Hepatocyte (in vitro differentiated cells): Measurements from ENCODE around the gene GJD3.

Experiments
- EZH2 ChIP-seq: fragments of 200-600 bp; sonication (generic); IDR thresholded peaks from 2 replicates; pipeline ENCODE4 v1.6.1; 2016; ENCODE audit warnings: antibody characterized with exemption, mild to moderate bottlenecking, borderline replicate concordance
- TF ChIP-seq, protein P1 (sequence below): fragments of 200-600 bp; sonication (generic); IDR thresholded peaks from 2 replicates; pipeline ENCODE4 v1.5.1; 2016; ENCODE audit warnings: antibody characterized with exemption, mild to moderate bottlenecking; ENCODE audit not compliant: poor library complexity

DNA sequence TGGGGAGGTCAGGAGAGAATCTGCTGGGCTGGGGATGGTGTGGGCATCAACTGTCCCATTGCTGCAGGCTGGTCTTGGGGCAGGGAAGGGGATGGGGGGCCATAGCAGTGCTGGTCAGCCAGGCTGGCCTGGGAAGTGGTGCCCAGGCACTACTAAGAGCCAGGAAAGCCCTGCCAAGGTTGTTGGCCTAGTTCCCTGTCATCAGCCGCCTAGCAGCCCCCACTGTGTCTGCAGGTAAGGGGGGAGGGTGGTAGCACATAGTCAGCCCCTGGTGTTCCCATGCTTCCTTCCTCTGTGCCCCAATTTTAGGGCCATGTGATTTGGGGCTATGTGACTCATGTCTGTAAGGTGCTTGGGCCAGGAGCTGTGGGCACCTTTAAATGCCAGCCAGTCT lies 17.8 kb downstream of the GJD3 start:
- TF ChIP-seq, protein P1, sequence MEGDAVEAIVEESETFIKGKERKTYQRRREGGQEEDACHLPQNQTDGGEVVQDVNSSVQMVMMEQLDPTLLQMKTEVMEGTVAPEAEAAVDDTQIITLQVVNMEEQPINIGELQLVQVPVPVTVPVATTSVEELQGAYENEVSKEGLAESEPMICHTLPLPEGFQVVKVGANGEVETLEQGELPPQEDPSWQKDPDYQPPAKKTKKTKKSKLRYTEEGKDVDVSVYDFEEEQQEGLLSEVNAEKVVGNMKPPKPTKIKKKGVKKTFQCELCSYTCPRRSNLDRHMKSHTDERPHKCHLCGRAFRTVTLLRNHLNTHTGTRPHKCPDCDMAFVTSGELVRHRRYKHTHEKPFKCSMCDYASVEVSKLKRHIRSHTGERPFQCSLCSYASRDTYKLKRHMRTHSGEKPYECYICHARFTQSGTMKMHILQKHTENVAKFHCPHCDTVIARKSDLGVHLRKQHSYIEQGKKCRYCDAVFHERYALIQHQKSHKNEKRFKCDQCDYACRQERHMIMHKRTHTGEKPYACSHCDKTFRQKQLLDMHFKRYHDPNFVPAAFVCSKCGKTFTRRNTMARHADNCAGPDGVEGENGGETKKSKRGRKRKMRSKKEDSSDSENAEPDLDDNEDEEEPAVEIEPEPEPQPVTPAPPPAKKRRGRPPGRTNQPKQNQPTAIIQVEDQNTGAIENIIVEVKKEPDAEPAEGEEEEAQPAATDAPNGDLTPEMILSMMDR: no peak
- TF ChIP-seq EZH2: no peak
